Heart left ventricle (tissue), 16 donors: Measurements from ENCODE around the gene ADD2. TPM values are rescaled to one million over a fixed set of nuclear protein-coding genes. Genes with fewer than 3 reads are reported as not detected.

Experiments
- ATAC-seq, 4 donors: fragments of 200-7000 bp; cut with Tn5 transposase; one replicate each; pipeline ENCODE4 v1.9.1; 2020 to 2022; ENCODE audit warnings: moderate library complexity in 4 of 4, mild to moderate bottlenecking in 3 of 4, moderate number of reproducible peaks in 1 of 4
- DNase-seq, 5 donors: peaks; one replicate each; pipeline ENCODE4 v3.0.0-alpha.2; 2020
- H3K27ac ChIP-seq, 12 donors: fragments of 200-600 bp; sonication (generic) in 4 of 12; one replicate each; pipeline versions ENCODE4 v1.5.0 to v1.8.0; 2016 to 2022; ENCODE audit warnings: mild to moderate bottlenecking in 2 of 12
- H3K27me3 ChIP-seq, 9 donors: fragments of 200-600 bp; sonication (generic) in 2 of 9; one replicate each; pipeline versions ENCODE4 v1.5.1 to v1.8.0; 2016 to 2022; ENCODE audit warnings: mild to moderate bottlenecking in 3 of 9
- H3K36me3 ChIP-seq, 9 donors: fragments of 200-600 bp; sonication (generic) in 2 of 9; one replicate each; pipeline versions ENCODE4 v1.5.0 to v1.8.0; 2018 to 2022; ENCODE audit warnings: mild to moderate bottlenecking in 2 of 9
- H3K4me1 ChIP-seq, 12 donors: fragments of 200-600 bp; sonication (generic) in 4 of 12; one replicate each; pipeline versions ENCODE4 v1.5.0 to v1.8.0; 2016 to 2022; ENCODE audit warnings: mild to moderate bottlenecking in 3 of 12
- H3K4me3 ChIP-seq, 12 donors: fragments of 200-600 bp; sonication (generic) in 4 of 12; one replicate each; pipeline versions ENCODE4 v1.5.0 to v1.8.0; 2017 to 2022; ENCODE audit warnings: mild to moderate bottlenecking in 9 of 12, moderate library complexity in 4 of 12
- H3K9me3 ChIP-seq, 12 donors: fragments of 200-600 bp; sonication (generic) in 4 of 12; one replicate each; pipeline versions ENCODE4 v1.5.0 to v1.8.0; 2016 to 2022; ENCODE audit warnings: mild to moderate bottlenecking in 1 of 12
- POLR2A ChIP-seq, 2 donors: fragments of 450-650 bp; IDR thresholded peaks; one replicate each; pipeline ENCODE4 v1.6.1; 2017; ENCODE audit warnings: antibody characterized with exemption in 2 of 2, mild to moderate bottlenecking in 2 of 2, moderate library complexity in 2 of 2
- WGBS, 4 donors: extraction: QIAGEN DNeasy Blood & Tissue Kit in 2 of 4; methylation state at CpG; one replicate each; pipeline versions ENCODE4 v1.1.5 to v1.1.7; 2013 to 2018; 5-methylcytosine and 5-hydroxymethylcytosine counted together
- intact Hi-C, 10 donors: fragments of 100-400 bp; cut with DNase I; formaldehyde crosslinking; loops; one replicate each; pipeline versions ENCODE4 v1.11.1 to v1.14.2; 2022
- polyA plus RNA-seq, 2 donors: library from polyadenylated mRNA; stranded (reverse); fragments of 200-250 nt; gene quantifications; one replicate each; pipeline ENCODE4 v1.2.3, GENCODE V29; 2013
- total RNA-seq, 9 donors: library from RNA; depleted of rRNA in 2 of 9; stranded (reverse); fragments of >200 nt in 2 of 9; fragmentation: NEBNext Ultra II Directional in 3 of 9; extraction: Animal tissue kit (Norgen Biotek cat#: 25700) in 3 of 9; gene quantifications; one replicate each; pipeline versions ENCODE4 v1.1.0 to v1.2.4, GENCODE V29; 2016 to 2023
- TF ChIP-seq, protein P1 (sequence below), 12 donors: fragments of 200-600 bp; sonication (generic) in 4 of 12; IDR thresholded peaks; one replicate each; pipeline versions ENCODE4 v1.5.0 to v1.8.0; 2018 to 2022; ENCODE audit warnings: antibody characterized with exemption in 12 of 12, mild to moderate bottlenecking in 5 of 12
- donor health status: ischemic (EF 13 %, LVEDD 7.1; RV severe dilation, severe dysfunction).
- donor health status: healthy with polysubstance abuse.
- donor health status: DM: no; HTN: yes; CAD: no.
- donor health status: DM: no; HTN: no; CAD: no.
- donor health status: ischemic (EF 25% LVEDD 6.9; RV normal size, moderate dysfunction).
- donor health status: ischemic (EF 25% LVEDD 5.7; RV mildly dilated, moderate dysfunction).
- donor health status: healthy.
- donor health status: DM: yes; HTN: yes; CAD: no.
- donor health status: ischemic (EF 35%, LVEDD 5.7; RV mildly dilated, moderate dysfunction).
- donor health status: nonischemic (EF 11% LVEDD 7.7; RV severe dilation, severe dysfunction).
- donor health status: DM: yes; HTN: yes; CAD: no.
- donor health status: PGD.
- donor health status: ischemic (EF 29% LVEDD 5.4; RV normal size, mild dysfunction).
- donor health status: nonischemic (EF 23%, LVEDD 6.1; RV moderate dilation, normal function).

The ADD2 gene
- total and polyA plus RNA-seq, 11 donors: 0.49 to 7.3 (median 3.0) TPM

- Histone ChIP-seq H3K4me1 (no peaks in the 10 kb centered on the region), H3K27me3 (peaks cover 0 to 31% (median 7%) of the 10 kb centered on the region in 9 donors), H3K36me3 (no peaks in the 10 kb centered on the region), H3K9me3 (no peaks in the 10 kb centered on the region), H3K4me3 (no peak overlapping the region), H3K27ac (no peak overlapping the region)
- TF ChIP-seq, protein P1, sequence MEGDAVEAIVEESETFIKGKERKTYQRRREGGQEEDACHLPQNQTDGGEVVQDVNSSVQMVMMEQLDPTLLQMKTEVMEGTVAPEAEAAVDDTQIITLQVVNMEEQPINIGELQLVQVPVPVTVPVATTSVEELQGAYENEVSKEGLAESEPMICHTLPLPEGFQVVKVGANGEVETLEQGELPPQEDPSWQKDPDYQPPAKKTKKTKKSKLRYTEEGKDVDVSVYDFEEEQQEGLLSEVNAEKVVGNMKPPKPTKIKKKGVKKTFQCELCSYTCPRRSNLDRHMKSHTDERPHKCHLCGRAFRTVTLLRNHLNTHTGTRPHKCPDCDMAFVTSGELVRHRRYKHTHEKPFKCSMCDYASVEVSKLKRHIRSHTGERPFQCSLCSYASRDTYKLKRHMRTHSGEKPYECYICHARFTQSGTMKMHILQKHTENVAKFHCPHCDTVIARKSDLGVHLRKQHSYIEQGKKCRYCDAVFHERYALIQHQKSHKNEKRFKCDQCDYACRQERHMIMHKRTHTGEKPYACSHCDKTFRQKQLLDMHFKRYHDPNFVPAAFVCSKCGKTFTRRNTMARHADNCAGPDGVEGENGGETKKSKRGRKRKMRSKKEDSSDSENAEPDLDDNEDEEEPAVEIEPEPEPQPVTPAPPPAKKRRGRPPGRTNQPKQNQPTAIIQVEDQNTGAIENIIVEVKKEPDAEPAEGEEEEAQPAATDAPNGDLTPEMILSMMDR (IDR thresholded peaks at IDR 0.05): no peak
- TF ChIP-seq POLR2A (IDR thresholded peaks at IDR 0.05): no peak
- no peak for DNase-seq
- WGBS, 4 donors: 54 to 66% (median 58%) methylated on average over 2 of the region's 2 CpGs
- intact Hi-C loops: loop anchor here in 7 of 10 donors (5.0 to 10.0 kb wide), 4 partner anchors 126 to 286 kb away; no protein-coding TSS in a partner anchor
- no peak for ATAC-seq
Observed at GRCh38 chr2:70658476-70658875, 109.5 kb downstream of the ADD2 start.

DNA sequence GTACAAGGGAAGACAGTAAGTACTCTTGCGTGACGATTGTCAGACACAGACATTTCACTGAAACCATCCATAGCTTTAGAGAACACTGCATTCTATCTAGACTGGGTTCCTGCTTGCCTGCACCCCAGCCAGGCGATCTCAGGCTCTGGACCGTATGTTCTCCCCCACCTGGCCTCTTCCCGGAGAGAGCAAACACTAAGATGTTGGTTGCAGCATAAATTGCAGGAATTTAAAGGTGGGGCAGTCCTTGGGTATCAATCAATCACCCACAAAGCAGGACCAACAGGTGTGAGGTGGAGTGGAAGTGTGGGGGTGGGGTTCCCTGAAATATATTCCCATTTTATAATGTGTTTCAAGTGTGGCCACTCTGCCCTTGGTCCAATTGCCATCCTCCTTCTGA lies 110.8 kb downstream of the ADD2 start:
- DNase-seq (no peak), ATAC-seq (no peak)
- Histone ChIP-seq H3K4me1 (no peaks in the 10 kb centered on the region), H3K27me3 (peaks cover 0 to 43% (median 7%) of the 10 kb centered on the region in 9 donors), H3K27ac (no peak overlapping the region), H3K36me3 (no peaks in the 10 kb centered on the region), H3K9me3 (no peaks in the 10 kb centered on the region), H3K4me3 (no peak overlapping the region)
- intact Hi-C loops: loop anchor here in 9 of 10 donors (2.0 to 10.0 kb wide), 5 partner anchors 128 to 288 kb away; no protein-coding TSS in a partner anchor
- 59 to 68% (median 62%) methylated on average over 5 of the region's 5 CpGs for WGBS, 4 donors
- TF ChIP-seq, protein P1 (IDR thresholded peaks at IDR 0.05): no peak
- no peak for TF ChIP-seq POLR2A (IDR thresholded peaks at IDR 0.05)

GRCh38 chr2:70656421-70657010 lies 111.5 kb downstream of the ADD2 start:
- TF ChIP-seq, protein P1 (IDR thresholded peaks at IDR 0.05): no peak
- TF ChIP-seq POLR2A (IDR thresholded peaks at IDR 0.05): no peak
- intact Hi-C loops: loop anchor here in 9 of 10 donors (2.0 to 10.0 kb wide), 5 partner anchors 128 to 288 kb away; no protein-coding TSS in a partner anchor
- Histone ChIP-seq H3K27ac (no peak overlapping the region), H3K9me3 (peaks cover 0 to 6% (median 0%) of the 10 kb centered on the region in 12 donors), H3K36me3 (no peaks in the 10 kb centered on the region), H3K4me1 (no peaks in the 10 kb centered on the region), H3K4me3 (no peak overlapping the region), H3K27me3 (peaks cover 0 to 48% (median 7%) of the 10 kb centered on the region in 9 donors)
- WGBS, 4 donors: 63 to 78% (median 71%) methylated on average over 11 of the region's 11 CpGs
- ATAC-seq (no peak), DNase-seq (no peak)

DNA sequence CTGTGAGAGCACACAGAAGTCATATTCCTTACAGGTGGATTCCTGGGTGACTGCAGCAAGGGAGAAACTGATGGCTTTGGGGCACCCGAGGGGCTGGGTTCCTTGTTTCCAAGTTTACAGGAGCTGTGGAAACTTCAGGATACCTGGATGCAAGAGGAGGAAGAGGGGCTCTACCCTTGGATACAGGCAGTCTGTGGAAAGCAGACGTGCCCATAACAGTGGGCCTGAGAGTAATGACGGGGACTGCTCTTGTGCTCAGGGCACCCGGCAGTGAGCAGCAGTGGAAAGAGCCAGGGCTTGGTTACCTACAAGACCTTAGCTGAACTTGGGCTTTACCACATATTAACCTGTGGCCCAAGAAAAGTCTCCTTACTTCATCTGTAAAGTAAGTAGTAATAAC lies 112.2 kb downstream of the ADD2 start:
- TF ChIP-seq, protein P1 (IDR thresholded peaks at IDR 0.05): no peak
- TF ChIP-seq POLR2A (IDR thresholded peaks at IDR 0.05): no peak
- Histone ChIP-seq H3K4me3 (no peak overlapping the region), H3K36me3 (no peaks in the 10 kb centered on the region), H3K4me1 (no peaks in the 10 kb centered on the region), H3K27ac (no peak overlapping the region), H3K9me3 (peaks cover 0 to 9% (median 0%) of the 10 kb centered on the region in 12 donors), H3K27me3 (peaks cover 0 to 53% (median 7%) of the 10 kb centered on the region in 9 donors)
- ATAC-seq (no peak), DNase-seq (no peak)
- intact Hi-C loops: loop anchor here (2.0 to 10.0 kb wide), 5 partner anchors 129 to 289 kb away; no protein-coding TSS in a partner anchor
- WGBS, 4 donors: 71 to 89% (median 75%) methylated on average over 4 of the region's 4 CpGs
